H54 (cell line): ENCODE results near the gene UST.
"Not testable (repeated sequence)": the region's sequence is repeated elsewhere in the genome, so short reads cannot be mapped to it uniquely, and the experiment has no call there.

Experiments
- DNase-seq: peaks from one replicate; pipeline ENCODE4 v3.0.0; 2011; ENCODE audit warnings: low spot score, mixed read lengths; ENCODE audit not compliant: insufficient read length
- FAIRE-seq: peaks from 3 replicates; lab custom pipeline; 2011; peaks lifted over from hg19 to GRCh38; lab: Jason Lieb, UNC
- POLR2A ChIP-seq: IDR thresholded peaks from 2 replicates; pipeline ENCODE4 v1.6.1; 2011; ENCODE audit warnings: low read depth, mild to moderate bottlenecking, low read length

The UST gene

DNA sequence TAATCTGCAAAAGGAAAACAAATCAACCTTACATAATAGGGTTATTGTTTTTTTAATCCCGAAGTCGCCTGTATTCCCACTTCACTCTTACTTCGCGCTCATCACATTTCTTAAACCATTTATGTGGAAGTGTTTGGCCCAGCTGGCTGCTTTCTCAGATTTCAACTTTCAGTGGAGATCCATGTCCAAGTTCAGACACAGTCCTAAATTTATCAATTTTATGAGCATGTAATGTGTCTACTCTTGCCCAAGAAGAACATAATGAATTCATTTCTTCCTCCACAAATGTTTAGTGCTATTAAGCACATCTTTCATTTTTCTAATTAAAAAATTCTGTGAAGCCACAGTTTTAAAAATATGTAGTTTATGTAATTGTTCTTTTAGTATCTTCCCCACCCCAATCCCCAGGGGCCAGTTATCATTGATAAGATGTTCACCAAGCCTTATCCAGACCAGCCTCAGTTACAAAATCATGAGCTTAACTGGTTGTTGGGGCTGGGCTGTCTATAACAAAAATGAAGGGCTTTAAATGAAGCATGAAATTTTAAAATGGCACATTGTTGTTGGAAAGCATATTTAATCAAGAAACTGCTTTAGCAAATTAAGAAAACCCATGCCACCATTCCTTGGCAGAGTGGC is 151.7 kb downstream of the UST start:
- no peak for TF ChIP-seq POLR2A
- DNase-seq, result no peak
- FAIRE-seq, result no peak

DNA sequence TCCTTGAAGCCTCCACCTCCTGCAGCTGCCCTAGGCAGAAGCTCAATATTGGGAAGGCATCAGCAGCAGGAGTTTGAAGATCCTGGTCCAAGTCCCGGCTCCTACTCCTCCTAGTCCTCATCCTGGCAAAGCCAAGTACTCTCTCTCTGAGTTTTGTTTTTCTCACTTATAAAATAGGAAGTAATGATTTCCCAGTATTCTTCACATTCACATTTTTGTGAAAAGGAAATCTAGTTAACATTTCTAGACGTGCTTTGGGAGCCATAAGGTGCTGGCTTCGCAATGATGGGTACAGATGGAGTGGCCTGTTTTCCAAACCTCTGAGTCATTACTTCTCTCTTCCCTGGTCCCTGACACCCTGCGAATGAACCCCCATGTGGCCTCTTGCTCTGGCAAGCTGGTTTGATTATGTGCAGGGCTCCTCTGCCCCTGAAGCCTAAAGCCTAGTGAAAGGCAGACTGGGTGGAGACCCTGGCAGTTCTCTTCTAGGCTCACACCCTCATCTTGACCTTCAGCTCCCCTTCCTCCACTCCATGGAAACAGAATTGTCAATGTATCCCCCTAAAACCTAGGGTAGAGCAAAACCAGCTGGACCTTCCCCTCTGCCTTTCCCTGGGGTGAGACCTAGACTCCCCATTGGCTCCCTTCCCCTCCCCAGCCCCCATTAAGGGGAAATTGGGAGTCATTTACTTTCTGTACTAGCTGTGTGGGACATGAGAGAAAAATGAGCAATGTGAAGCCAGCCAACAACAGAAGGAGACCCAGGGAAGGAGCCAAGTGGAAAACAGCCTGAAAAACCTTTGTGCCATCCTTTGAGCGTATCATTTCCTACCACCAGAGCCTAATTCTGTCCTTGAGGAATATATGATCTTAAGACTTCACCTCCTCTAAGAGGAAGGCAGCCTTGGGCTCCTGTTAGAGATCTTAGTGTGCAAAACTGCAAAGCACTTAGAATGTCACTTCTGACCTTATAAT is 158.4 kb downstream of the UST start:
- DNase-seq (no peak), FAIRE-seq (no peak)
- TF ChIP-seq POLR2A, result no peak

DNA sequence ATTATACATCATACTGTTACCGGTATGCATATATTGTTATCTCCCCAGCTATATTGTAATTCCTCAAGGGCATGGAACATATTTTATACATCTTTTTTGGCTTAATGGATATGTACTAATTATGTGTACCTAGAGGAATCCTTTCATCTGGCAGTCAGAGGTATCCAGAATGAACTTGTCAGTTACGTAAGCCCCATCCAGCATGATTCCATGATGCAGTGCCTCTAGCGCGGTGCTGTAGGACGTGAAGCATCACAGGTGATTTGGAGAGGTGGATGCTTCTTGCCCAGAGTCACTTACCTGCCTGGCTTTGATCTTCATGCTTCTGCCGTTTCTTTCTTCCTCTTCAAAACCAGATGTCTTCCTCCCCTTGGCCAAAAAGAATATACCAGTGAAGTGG is 159.1 kb downstream of the UST start:
- TF ChIP-seq POLR2A, result no peak
- no peak for FAIRE-seq

DNA sequence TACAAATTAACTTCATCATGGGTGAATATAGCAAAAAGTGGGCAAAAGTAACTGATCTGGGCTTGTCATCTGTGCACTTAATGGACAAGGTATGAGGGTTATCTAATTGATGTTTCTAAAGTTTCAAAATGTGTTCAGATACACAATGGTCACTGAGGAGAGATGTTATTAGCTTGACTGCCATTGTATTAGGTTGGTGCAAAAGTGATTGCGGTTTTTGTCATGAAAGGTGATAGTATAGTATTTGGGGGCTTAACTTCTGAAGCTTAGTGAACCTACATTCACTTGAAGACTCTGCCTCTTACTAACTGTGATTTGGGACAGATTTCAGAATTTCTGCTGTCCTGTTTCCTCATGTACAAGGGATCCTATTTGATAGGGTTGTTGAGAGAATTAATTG is 159.6 kb downstream of the UST start:
- FAIRE-seq, result no peak
- no peak for DNase-seq
- TF ChIP-seq POLR2A, result no peak

More for the DNA sequence above, 159.1 kb downstream of the UST start:
- DNase-seq, result no peak

DNA sequence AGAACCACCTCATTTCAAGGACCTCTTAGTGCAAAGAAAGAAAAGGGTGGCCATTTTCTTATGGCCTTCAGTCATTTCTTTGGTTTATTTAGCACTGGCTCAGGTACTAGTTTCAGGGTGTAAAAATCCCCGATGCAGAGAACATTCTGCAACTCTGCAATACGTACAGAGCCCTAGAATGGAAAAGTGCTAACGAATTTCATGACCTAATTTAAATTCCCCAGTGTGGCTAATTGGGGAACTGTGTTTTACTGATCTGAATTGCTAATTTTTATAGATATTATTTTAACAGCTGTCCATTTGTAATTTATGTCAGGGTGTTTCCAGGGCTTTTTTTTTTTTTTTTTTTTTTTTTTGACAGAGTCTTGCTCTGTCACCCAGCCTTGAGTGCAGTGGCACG is 160.7 kb downstream of the UST start:
- no peak for DNase-seq
- no peak for TF ChIP-seq POLR2A
- no peak for FAIRE-seq

DNA sequence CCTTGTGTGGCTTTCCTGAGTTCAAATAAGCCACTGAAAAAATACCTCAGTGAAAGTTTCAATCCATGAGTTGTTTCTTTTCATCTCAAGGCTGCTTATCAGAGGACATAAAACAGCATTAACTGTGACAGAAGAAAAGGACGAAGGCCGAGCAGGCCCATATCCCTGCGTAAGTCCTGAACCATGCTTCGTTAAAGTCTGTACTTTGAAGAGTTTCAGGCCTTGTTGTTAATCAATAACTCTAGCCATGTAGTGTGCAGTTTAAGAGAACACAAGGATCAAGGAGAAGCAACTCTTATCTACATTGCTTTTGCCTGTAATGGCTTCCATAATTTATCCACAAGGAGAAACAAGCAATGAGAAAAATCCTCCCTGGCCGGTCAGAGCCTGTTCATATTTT is 165.4 kb downstream of the UST start:
- FAIRE-seq (no peak), DNase-seq (no peak)
- no peak for TF ChIP-seq POLR2A

DNA sequence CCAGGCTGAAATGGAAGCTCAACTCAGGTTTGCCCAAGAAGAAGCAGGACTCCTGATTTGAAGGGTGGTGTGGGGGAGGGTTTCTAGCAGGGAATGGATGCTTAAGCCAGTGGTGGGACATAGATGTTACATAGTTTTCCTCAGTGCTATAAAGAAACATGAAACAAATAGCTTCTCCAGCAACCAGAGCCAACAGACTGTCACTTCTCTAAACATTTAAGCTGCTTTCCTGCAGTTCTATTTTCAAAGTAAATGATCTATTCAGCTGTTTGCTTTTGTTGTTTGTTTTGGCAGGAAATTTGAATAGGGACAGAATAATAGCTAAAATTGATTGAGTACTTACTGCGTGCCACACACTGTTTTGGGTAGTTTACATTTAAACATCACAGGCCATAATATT is 169.0 kb downstream of the UST start:
- no peak for FAIRE-seq
- no peak for DNase-seq
- no peak for TF ChIP-seq POLR2A

DNA sequence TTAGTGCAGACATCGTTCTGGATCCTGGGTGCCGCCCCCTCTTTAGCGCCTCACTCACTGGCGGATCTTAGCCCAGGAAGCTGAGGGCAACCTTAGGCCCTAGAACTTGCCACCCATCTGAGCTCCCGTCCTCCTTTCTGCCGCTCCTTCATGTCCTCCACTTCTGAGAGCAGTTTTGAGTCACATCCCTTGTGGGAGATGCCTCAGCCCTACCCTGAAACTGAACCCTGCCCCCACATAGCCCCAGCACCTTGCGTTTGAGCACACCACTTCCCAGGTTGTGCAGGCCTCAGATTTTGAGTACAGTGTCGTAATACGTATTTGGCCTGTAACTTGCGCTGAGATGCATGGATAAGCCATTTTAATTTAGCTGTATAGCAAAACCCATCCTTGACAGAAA is 169.7 kb downstream of the UST start:
- DNase-seq, FAIRE-seq: not testable (repeated sequence)

DNA sequence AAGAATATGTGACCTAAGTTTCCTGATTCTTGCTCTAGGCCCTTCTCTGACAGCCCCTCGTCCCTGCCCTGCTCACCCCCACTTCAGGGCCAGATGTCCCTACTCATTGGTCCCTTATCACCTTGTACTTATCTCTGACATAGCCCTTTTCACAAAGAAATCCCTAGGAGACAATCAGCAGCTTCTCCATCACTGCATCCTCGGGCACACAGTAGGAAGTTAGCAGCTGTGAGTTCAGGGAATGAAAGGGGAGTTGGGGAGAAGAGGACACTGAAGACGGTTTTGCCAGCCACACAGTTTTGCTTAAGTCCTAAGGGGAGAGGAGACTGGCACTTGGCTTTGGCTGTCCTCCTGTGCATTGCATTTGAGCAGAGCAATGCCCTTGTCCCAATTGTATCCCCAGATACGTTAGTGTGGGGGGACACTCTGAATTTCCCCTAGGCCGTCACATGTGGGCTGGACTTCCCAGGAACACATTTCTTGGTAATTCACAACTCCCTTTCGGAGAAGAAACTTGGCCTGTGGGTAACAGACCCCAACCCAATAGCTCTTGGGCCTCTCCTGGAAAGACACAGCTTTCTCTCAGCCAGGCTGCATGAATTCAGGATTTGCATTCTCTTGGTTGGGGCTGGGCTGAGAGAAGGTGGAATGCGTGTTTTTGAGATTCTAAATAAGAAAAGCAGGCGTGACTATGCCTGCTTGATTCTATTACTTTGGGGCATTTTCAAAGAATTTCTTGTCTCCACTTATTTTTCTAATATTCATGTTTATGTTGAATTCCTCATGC is 177.6 kb downstream of the UST start:
- FAIRE-seq, result no peak
- TF ChIP-seq POLR2A, result no peak

DNA sequence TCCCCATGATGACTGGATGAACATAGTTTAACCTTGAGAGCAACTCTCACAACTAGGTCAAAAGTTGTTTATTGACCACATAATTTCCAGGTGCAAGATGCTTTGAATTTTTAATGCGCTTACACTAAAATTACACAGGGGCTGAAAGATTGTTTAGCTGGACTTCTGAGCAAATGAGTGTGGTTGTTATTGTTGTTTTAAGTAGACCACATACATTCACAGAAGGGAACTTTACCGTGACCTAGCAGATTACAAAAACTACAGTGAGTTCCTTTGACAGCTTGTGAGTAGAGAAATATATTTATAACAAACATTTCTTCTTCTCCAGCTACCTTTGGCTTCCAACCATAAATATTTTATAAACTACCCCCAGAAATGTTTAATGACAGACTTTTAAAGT is 178.9 kb downstream of the UST start:
- no peak for TF ChIP-seq POLR2A
- no peak for DNase-seq
- FAIRE-seq, result no peak

More for the DNA sequence above, 177.6 kb downstream of the UST start:
- DNase-seq, result no peak

DNA sequence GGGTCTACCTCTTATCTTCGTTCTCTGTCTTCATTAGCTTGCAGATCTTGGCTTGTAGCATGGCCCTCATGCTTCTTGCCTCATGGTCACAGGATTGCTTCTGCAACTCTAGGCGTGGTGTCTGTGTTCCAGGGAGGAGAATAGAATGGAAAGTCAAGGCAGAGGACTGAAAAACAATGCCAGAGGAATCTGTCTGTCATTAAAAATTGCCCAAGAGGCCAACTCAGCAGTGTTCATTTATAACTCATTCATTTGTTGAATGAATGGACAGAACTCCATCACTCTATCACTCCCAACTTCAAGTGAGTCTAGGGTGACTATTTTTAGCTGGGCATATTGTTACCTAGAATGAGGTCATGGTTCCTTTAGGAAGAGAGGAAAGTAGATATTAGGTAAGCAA is 179.6 kb downstream of the UST start:
- no peak for DNase-seq
- TF ChIP-seq POLR2A, result no peak
- no peak for FAIRE-seq

DNA sequence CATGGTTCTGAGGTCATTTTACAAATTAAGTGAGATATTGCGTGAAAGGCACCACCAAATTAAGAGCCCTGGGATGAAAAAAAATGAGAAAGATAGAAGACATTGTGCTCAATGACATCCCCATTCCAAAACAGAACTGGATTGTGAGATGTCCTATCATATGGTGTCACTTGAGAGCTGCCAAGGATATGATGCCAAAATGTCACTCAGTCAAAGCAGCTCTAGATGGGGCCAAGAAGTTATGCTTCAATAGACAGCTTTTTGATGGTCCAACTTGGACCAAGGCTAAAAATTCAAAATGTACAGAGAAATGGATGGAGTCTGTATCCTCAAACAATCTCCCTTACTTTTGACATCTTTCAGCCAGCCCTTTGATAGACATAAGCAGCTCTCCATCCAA is 180.8 kb downstream of the UST start:
- TF ChIP-seq POLR2A, result no peak
- DNase-seq (no peak), FAIRE-seq (no peak)

DNA sequence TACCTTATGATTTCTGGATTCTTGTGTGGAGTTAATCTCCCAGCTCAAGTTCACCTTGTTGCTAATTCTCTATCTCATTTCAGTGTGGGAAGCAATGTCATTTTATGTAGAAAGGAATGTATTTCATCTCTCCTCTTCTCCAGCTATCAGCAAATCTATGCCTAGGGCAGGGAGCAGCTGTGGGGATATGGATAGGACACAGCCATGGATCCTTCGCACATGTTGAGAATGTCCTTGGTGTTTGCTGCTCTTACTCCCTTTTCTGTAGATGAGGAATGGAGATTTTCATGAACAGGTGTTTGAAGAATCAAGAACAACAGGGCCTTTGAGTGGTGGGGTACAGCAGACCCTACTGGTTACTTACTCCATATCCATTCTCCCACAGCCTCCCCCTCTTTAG is 182.0 kb downstream of the UST start:
- DNase-seq, result no peak
- no peak for TF ChIP-seq POLR2A
- FAIRE-seq, result no peak

DNA sequence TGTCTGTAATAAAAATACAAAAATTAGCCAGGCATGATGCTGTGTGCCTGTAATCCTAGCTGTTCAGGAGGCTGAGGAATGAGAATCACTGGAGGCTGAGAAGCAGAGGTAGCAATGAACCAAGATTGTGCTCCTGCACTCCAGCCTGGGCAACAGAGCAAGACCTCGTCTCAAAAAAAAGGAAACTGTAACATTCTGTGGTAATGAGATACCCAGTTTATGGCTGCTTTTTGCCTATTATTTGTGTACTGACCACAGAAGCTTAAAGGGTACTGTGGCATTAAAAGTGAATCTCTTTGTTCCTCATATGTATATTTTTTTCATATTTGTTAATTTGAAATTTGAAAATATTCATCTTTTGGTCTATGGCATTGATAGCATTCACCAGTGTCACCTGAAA is 185.4 kb downstream of the UST start:
- DNase-seq (no peak), FAIRE-seq (no peak)

DNA sequence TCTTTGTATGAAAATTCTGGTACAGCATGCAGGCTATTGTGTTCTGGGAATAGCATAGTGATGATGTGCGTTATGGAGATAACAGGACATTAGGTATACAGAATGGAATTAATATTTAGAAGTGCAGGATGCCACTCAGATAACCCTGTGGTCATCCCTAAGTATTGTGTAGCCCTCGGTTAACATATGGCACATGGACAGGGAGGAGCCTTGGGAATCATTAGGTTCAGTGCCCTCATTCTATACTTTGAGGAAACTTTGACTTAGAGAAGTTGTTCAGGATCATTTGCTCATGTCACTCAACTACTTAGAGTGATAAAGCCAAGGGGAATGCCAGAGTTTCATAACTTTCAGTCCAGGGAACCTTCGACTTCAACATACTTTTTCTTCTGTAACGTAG is 185.9 kb downstream of the UST start:
- no peak for DNase-seq
- no peak for FAIRE-seq
- no peak for TF ChIP-seq POLR2A

More for the DNA sequence above, 185.4 kb downstream of the UST start:
- no peak for TF ChIP-seq POLR2A
